ENCODE data around the gene ADAMTS15.

- TF ChIP-seq EZH2 (IDR thresholded peaks at IDR 0.05; ENCODE audit: insufficient read depth, low read length): no peak
- TF ChIP-seq CTCF (IDR thresholded peaks at IDR 0.05; ENCODE audit: insufficient read depth, low read depth, low read length): no peak
Measured at GRCh38 chr11:130445788-130446187, 2.7 kb upstream of the ADAMTS15 start.
